Progenitor cell of endocrine pancreas (in vitro differentiated cells): ENCODE results near the gene GALT. TPM values are rescaled to one million over a fixed set of nuclear protein-coding genes. Genes with fewer than 3 reads are reported as not detected.
A peak's percentile ranks its signal among the peaks of the same experiment; 100 is the strongest.
"Not testable (repeated sequence)": the region's sequence is repeated elsewhere in the genome, so short reads cannot be mapped to it uniquely, and the experiment has no call there.

ENCODE experiments used
- DNase-seq: peaks from one replicate; pipeline ENCODE4 v3.0.0; 2021; ENCODE audit warnings: low spot score; ENCODE audit not compliant: unreplicated experiment
- H3K27ac Mint-ChIP-seq: 2 replicates; pipeline ENCODE4 v1.8.0; 2021; ENCODE audit warnings: mild to moderate bottlenecking, moderate library complexity, mixed read lengths
- H3K27me3 Mint-ChIP-seq: 2 replicates; pipeline ENCODE4 v1.8.0; 2021; ENCODE audit warnings: mixed read lengths
- H3K36me3 Mint-ChIP-seq: 2 replicates; pipeline ENCODE4 v1.8.0; 2022; ENCODE audit warnings: mixed read lengths; ENCODE audit not compliant: insufficient read depth
- H3K4me1 Mint-ChIP-seq: 2 replicates; pipeline ENCODE4 v1.8.0; 2021; ENCODE audit warnings: low read depth, mixed read lengths
- H3K4me3 Mint-ChIP-seq: 2 replicates; pipeline ENCODE4 v1.8.0; 2021; ENCODE audit warnings: low read depth, mild to moderate bottlenecking, moderate library complexity, mixed read lengths
- H3K9me3 Mint-ChIP-seq: 2 replicates; pipeline ENCODE4 v1.8.0; 2021; ENCODE audit warnings: low read depth, mixed read lengths
- CTCF ChIP-seq: fragments of 200-600 bp; sonication (generic); IDR thresholded peaks from one replicate; pipeline ENCODE4 v1.5.0; 2021; ENCODE audit warnings: antibody characterized with exemption, mild to moderate bottlenecking; ENCODE audit not compliant: unreplicated experiment
- total RNA-seq: library from RNA; stranded (reverse); gene quantifications from 2 replicates; pipeline ENCODE4 v1.2.1, GENCODE V29; 2021

The GALT gene
- total RNA-seq, 1 donor from 2014 or later: 85.6 TPM

GRCh38 chr9:34634551-34635248 lies 11.8 kb upstream of the GALT start:
- TF ChIP-seq CTCF: no peak
- Mint-ChIP-seq H3K4me3 (no peak overlapping the region), H3K36me3 (peaks cover 5% of the 10 kb centered on the region), H3K27ac (no peak overlapping the region), H3K9me3 (no peaks in the 10 kb centered on the region), H3K27me3 (peaks cover 16% of the 10 kb centered on the region), H3K4me1 (peaks cover 17% of the 10 kb centered on the region)
- no peak for DNase-seq

- H3K4me3 Mint-ChIP-seq: peak overlapping the region; percentile 45
- no peaks in the 10 kb centered on the region for H3K9me3 Mint-ChIP-seq
- peak overlapping the region; percentile 49 for H3K27ac Mint-ChIP-seq
- peaks cover 10% of the 10 kb centered on the region for H3K27me3 Mint-ChIP-seq
- TF ChIP-seq CTCF: no peak
- peaks cover 11% of the 10 kb centered on the region for H3K4me1 Mint-ChIP-seq
- no peak for DNase-seq
- H3K36me3 Mint-ChIP-seq: peaks cover 5% of the 10 kb centered on the region
Measured at GRCh38 chr9:34635556-34635955, 10.9 kb upstream of the GALT start.

- no peak overlapping the region for H3K27ac Mint-ChIP-seq
- no peak for TF ChIP-seq CTCF
- peaks cover 5% of the 10 kb centered on the region for H3K36me3 Mint-ChIP-seq
- no peak for DNase-seq
- peak overlapping the region; percentile 77 for H3K4me3 Mint-ChIP-seq
- peaks cover 5% of the 10 kb centered on the region for H3K27me3 Mint-ChIP-seq
- H3K9me3 Mint-ChIP-seq: no peaks in the 10 kb centered on the region
- peaks cover 10% of the 10 kb centered on the region for H3K4me1 Mint-ChIP-seq
Measured at GRCh38 chr9:34636791-34637355, 9.6 kb upstream of the GALT start.

GRCh38 chr9:34637356-34638137 lies 8.9 kb upstream of the GALT start, which contains the start of gene SIGMAR1:
Gene SIGMAR1 (minus strand): TSS chr9:34637787. CDS start chr9:34637697, 90 bp downstream.
- peaks cover under 1% of the 10 kb centered on the region for H3K27me3 Mint-ChIP-seq
- H3K36me3 Mint-ChIP-seq: peaks cover 5% of the 10 kb centered on the region
- DNase-seq: peak; percentile 89
- peaks cover 10% of the 10 kb centered on the region for H3K4me1 Mint-ChIP-seq
- peak within 1 kb of the TSS; percentile 77 for H3K4me3 Mint-ChIP-seq
- TF ChIP-seq CTCF: no peak
- H3K27ac Mint-ChIP-seq: peak within 1 kb of the TSS; percentile 94
- H3K9me3 Mint-ChIP-seq: no peaks in the 10 kb centered on the region

- no peak for DNase-seq
- peak overlapping the region; percentile 94 for H3K27ac Mint-ChIP-seq
- no peaks in the 10 kb centered on the region for H3K9me3 Mint-ChIP-seq
- no peaks in the 10 kb centered on the region for H3K27me3 Mint-ChIP-seq
- TF ChIP-seq CTCF: no peak
- peaks cover 10% of the 10 kb centered on the region for H3K4me1 Mint-ChIP-seq
- H3K4me3 Mint-ChIP-seq: peak overlapping the region; percentile 77
- H3K36me3 Mint-ChIP-seq: peaks cover 5% of the 10 kb centered on the region
Measured at GRCh38 chr9:34638138-34638445, 8.4 kb upstream of the GALT start.

- H3K4me1 Mint-ChIP-seq: peaks cover 11% of the 10 kb centered on the region
- H3K9me3 Mint-ChIP-seq, H3K27me3 Mint-ChIP-seq, DNase-seq, H3K4me3 Mint-ChIP-seq, H3K27ac Mint-ChIP-seq, H3K36me3 Mint-ChIP-seq: not testable (repeated sequence)
Measured at GRCh38 chr9:34639322-34639721, 7.2 kb upstream of the GALT start.
